NCI-H2029 treated with DMSO at 0.1 percent for 48 hours (cell line): ENCODE measurements around the gene ABCB11.
A peak's percentile ranks its signal among the peaks of the same experiment; 100 is the strongest.
"Not testable (repeated sequence)": the region's sequence is repeated elsewhere in the genome, so short reads cannot be mapped to it uniquely, and the experiment has no call there.

ENCODE experiments used
- DNase-seq: peaks from one replicate; lab custom pipeline; 2025; lab: John Stamatoyannopoulos, UW

Gene ABCB11

GRCh38 chr2:168890006-168890782 is 140.9 kb downstream of the ABCB11 start, which contains the start of gene SPC25:
SPC25 (minus strand) TSS chr2:168890430; CDS start chr2:168889519, 911 bp downstream.
- DNase-seq: peak; percentile 86

GRCh38 chr2:168889635-168890005 is 141.5 kb downstream of the ABCB11 start:
- no peak for DNase-seq

- DNase-seq: no peak
Measured at GRCh38 chr2:168884975-168885374, 146.1 kb downstream of the ABCB11 start.

- DNase-seq: not testable (repeated sequence)
Measured at GRCh38 chr2:168882163-168882562, 149.0 kb downstream of the ABCB11 start.

GRCh38 chr2:168874368-168875054 is 156.6 kb downstream of the ABCB11 start:
- no peak for DNase-seq

GRCh38 chr2:168870824-168871223 is 160.3 kb downstream of the ABCB11 start:
- not testable (repeated sequence) for DNase-seq
